GM12892 (cell line): ENCODE measurements around the gene INPP4B.

Source experiments
- POLR2A ChIP-seq: IDR thresholded peaks from 2 replicates; pipeline ENCODE4 v1.6.1; 2011; ENCODE audit warnings: low read depth, low read length, control low read depth
- POLR2AphosphoS5 ChIP-seq: IDR thresholded peaks from 2 replicates; pipeline ENCODE4 v1.6.1; 2011; ENCODE audit warnings: low read depth, low read length, control low read depth
- TAF1 ChIP-seq: IDR thresholded peaks from 2 replicates; pipeline ENCODE4 v1.6.1; 2011; ENCODE audit warnings: low read depth, mild to moderate bottlenecking, control low read depth, low read length, borderline replicate concordance

GRCh38 chr4:142316913-142317312 lies 529.2 kb downstream of the INPP4B start:
- TF ChIP-seq POLR2A = no peak
- TF ChIP-seq POLR2AphosphoS5 = no peak
- TF ChIP-seq TAF1 = no peak
